ENCODE measurements around the gene CDKN2B.

DNA sequence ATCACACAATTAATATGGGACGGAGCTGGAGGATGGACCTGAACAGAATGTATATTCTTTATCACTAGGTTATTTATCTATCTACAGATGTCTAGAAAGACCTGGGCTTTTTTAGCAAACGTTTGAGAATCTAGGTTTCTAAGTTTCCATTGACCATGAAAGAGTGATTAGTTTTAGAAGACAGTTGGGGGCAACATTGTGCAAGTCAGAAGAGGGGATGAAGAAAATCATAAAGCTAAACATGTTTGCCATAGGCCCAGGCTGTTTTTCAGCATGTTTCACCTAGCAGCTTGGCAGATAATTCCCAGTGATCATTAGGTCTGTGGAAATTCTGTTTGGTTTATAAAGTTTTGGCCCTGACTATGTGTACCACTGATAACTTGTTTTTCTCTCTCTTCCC, 44.1 kb upstream of the CDKN2B start:
- TF ChIP-seq, protein P1, sequence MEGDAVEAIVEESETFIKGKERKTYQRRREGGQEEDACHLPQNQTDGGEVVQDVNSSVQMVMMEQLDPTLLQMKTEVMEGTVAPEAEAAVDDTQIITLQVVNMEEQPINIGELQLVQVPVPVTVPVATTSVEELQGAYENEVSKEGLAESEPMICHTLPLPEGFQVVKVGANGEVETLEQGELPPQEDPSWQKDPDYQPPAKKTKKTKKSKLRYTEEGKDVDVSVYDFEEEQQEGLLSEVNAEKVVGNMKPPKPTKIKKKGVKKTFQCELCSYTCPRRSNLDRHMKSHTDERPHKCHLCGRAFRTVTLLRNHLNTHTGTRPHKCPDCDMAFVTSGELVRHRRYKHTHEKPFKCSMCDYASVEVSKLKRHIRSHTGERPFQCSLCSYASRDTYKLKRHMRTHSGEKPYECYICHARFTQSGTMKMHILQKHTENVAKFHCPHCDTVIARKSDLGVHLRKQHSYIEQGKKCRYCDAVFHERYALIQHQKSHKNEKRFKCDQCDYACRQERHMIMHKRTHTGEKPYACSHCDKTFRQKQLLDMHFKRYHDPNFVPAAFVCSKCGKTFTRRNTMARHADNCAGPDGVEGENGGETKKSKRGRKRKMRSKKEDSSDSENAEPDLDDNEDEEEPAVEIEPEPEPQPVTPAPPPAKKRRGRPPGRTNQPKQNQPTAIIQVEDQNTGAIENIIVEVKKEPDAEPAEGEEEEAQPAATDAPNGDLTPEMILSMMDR (conservative IDR thresholded peaks at IDR 0.05; ENCODE audit: low read length) = no peak
- TF ChIP-seq EZH2phosphoT487 (IDR thresholded peaks at IDR 0.05; ENCODE audit: borderline replicate concordance, low read depth, low read length) = no peak
